HCT116 (cell line): ENCODE data around the gene FAM20B. TPM values are rescaled to one million over a fixed set of nuclear protein-coding genes. Genes with fewer than 3 reads are reported as not detected.

Experiments used
- ATAC-seq: fragments of 200-7000 bp; cut with Tn5 transposase; 2 replicates; pipeline ENCODE4 v1.9.1; 2020; ENCODE audit warnings: mild to moderate bottlenecking, moderate library complexity
- BruUV-seq: library from RNA; stranded (reverse); fragments of 400-500 nt; replicated peaks from 2 replicates; lab custom pipeline; 2021; lab: Mats Ljungman, UMichigan
- CTCF ChIA-PET: fragments of 300-600 bp; sonication (Branson Sonifier 250); formaldehyde crosslinking; loops from one replicate; lab custom pipeline; 2021; ENCODE audit warnings: antibody characterized with exemption; lab: Charles Lee
- POLR2A ChIA-PET: fragments of 300-600, 350-600 bp; sonication (Branson Sonifier 250); formaldehyde crosslinking; loops from one replicate; lab custom pipeline; 2021; ENCODE audit warnings: antibody characterized with exemption; lab: Charles Lee
- RAD21 ChIA-PET, 2 experiments: fragments of 300-600 bp; sonication (Branson Sonifier 250); formaldehyde crosslinking; loops; one replicate each; lab custom pipeline; 2023; ENCODE audit warnings: low total read pairs in 2 of 2; ENCODE audit not compliant: uncharacterized antibody in 2 of 2, unreplicated experiment in 2 of 2, low non-redundant PET in 1 of 2; lab: Charles Lee
- DNase-seq: peaks from one replicate; pipeline ENCODE4 v3.0.0-alpha.2; 2010; ENCODE audit warnings: low read depth, low spot score
- H2AFZ ChIP-seq: fragments of 200-600 bp; shearing (Covaris generic), sonication (generic); 2 replicates; pipeline ENCODE4 v1.6.1; 2017; ENCODE audit warnings: low read depth, mixed run types, mixed read lengths, antibody characterized with exemption, low read length; ENCODE audit not compliant: poor library complexity, severe bottlenecking
- H3K27ac ChIP-seq: 2 replicates; pipeline ENCODE4 v1.5.1; 2012; ENCODE audit warnings: low read depth, low read length
- H3K27me3 ChIP-seq: fragments of 200-600 bp; sonication (generic); 2 replicates; pipeline ENCODE4 v1.6.1; 2016; ENCODE audit warnings: mixed run types, low read length, mixed read lengths; ENCODE audit not compliant: insufficient read depth
- H3K36me3 ChIP-seq, 2 experiments: fragments of 200-500 bp in 1 of 2; fragments of 200-600 bp in 1 of 2; sonication (Bioruptor generic) in 1 of 2; sonication (generic) in 1 of 2; 2 replicates each; pipeline versions ENCODE4 v1.5.1 to v1.6.1; 2014 to 2016; ENCODE audit warnings: low read length in 2 of 2, inconsistent platforms in 1 of 2, mixed read lengths in 1 of 2, mixed run types in 1 of 2; ENCODE audit not compliant: insufficient read depth in 2 of 2, control insufficient read depth in 1 of 2
- H3K4me1 ChIP-seq, 2 experiments: fragments of 200-600 bp in 1 of 2; sonication (generic) in 1 of 2; 2 replicates each; pipeline versions ENCODE4 v1.5.1 to v1.6.1; 2012 to 2017; ENCODE audit warnings: low read length in 2 of 2, inconsistent platforms in 1 of 2, mild to moderate bottlenecking in 1 of 2, mixed read lengths in 1 of 2, mixed run types in 1 of 2, moderate library complexity in 1 of 2; ENCODE audit not compliant: insufficient read depth in 2 of 2, control insufficient read depth in 1 of 2
- H3K4me2 ChIP-seq: fragments of 200-600 bp; sonication (generic); 2 replicates; pipeline ENCODE4 v1.6.1; 2017; ENCODE audit warnings: mixed run types, low read length, mixed read lengths
- H3K4me3 ChIP-seq, 2 experiments: fragments of 200-600 bp in 1 of 2; sonication (generic) in 1 of 2; replicated peaks in 1 of 2; 2 replicates each; pipeline ENCODE4 v1.5.1; 2011 to 2016; ENCODE audit warnings: low read length in 2 of 2, control low read depth in 1 of 2, low read depth in 1 of 2, mild to moderate bottlenecking in 1 of 2, mixed read lengths in 1 of 2, mixed run types in 1 of 2
- H3K79me2 ChIP-seq: fragments of 200-600 bp; sonication (generic); 2 replicates; pipeline ENCODE4 v1.6.1; 2017; ENCODE audit warnings: mild to moderate bottlenecking, mixed run types, low read length, moderate library complexity, mixed read lengths; ENCODE audit not compliant: insufficient read depth
- H3K9ac ChIP-seq: fragments of 200-600 bp; sonication (generic); 2 replicates; pipeline ENCODE4 v1.6.1; 2016; ENCODE audit warnings: low read length, mixed read lengths
- H3K9me2 ChIP-seq: fragments of 200-600 bp; sonication (generic), shearing (Covaris generic); 2 replicates; pipeline ENCODE4 v1.6.1; 2017; ENCODE audit warnings: mixed run types, mild to moderate bottlenecking, moderate library complexity; ENCODE audit not compliant: insufficient read depth
- H3K9me3 ChIP-seq, 2 experiments: fragments of 200-500 bp in 1 of 2; fragments of 200-600 bp in 1 of 2; sonication (Bioruptor generic) in 1 of 2; sonication (generic) in 1 of 2; 2 replicates each; pipeline ENCODE4 v1.6.1; 2014 to 2017; ENCODE audit warnings: low read length in 2 of 2, mixed read lengths in 2 of 2, inconsistent platforms in 1 of 2, low read depth in 1 of 2, mild to moderate bottlenecking in 1 of 2, mixed run types in 1 of 2, moderate library complexity in 1 of 2; ENCODE audit not compliant: control insufficient read depth in 1 of 2, insufficient read depth in 1 of 2
- H4K20me1 ChIP-seq: fragments of 200-600 bp; sonication (generic), shearing (Covaris generic); 2 replicates; pipeline ENCODE4 v1.6.1; 2017; ENCODE audit warnings: mixed run types, mild to moderate bottlenecking, moderate library complexity; ENCODE audit not compliant: insufficient read depth
- ATF3 ChIP-seq: IDR thresholded peaks from 2 replicates; pipeline ENCODE4 v1.6.1; 2012
- CBX3 ChIP-seq: IDR thresholded peaks from 2 replicates; pipeline ENCODE4 v1.6.1; 2012; ENCODE audit warnings: low read depth
- CEBPB ChIP-seq: IDR thresholded peaks from 2 replicates; pipeline ENCODE4 v1.6.1; 2012; ENCODE audit warnings: low read depth
- EGR1 ChIP-seq: IDR thresholded peaks from 2 replicates; pipeline ENCODE4 v1.6.1; 2012; ENCODE audit warnings: low read depth
- EZH2 ChIP-seq: fragments of 200-600 bp; sonication (generic); IDR thresholded peaks from 2 replicates; pipeline ENCODE4 v1.6.1; 2017; ENCODE audit warnings: antibody characterized with exemption, mixed run types
- EZH2phosphoT487 ChIP-seq: fragments of 200-600 bp; IDR thresholded peaks from 2 replicates; pipeline ENCODE4 v1.6.1; 2018; ENCODE audit warnings: antibody characterized with exemption, borderline replicate concordance
- FOSL1 ChIP-seq: IDR thresholded peaks from 2 replicates; pipeline ENCODE4 v1.6.1; 2012; ENCODE audit warnings: low read depth
- JUND ChIP-seq: IDR thresholded peaks from 2 replicates; pipeline ENCODE4 v1.6.1; 2012
- POLR2A ChIP-seq: IDR thresholded peaks from 2 replicates; pipeline ENCODE4 v1.7.0; 2011; ENCODE audit warnings: borderline replicate concordance; ENCODE audit not compliant: insufficient read depth, insufficient read length; ENCODE audit errors: extremely low read depth
- RAD21 ChIP-seq: IDR thresholded peaks from 2 replicates; pipeline ENCODE4 v1.6.1; 2012; ENCODE audit warnings: low read depth, mild to moderate bottlenecking
- SIN3A ChIP-seq: IDR thresholded peaks from 2 replicates; pipeline ENCODE4 v1.6.1; 2012; ENCODE audit warnings: low read depth
- SP1 ChIP-seq: IDR thresholded peaks from 2 replicates; pipeline ENCODE4 v1.6.1; 2012; ENCODE audit warnings: low read depth
- ZFX ChIP-seq: fragments of 450-650 bp; IDR thresholded peaks from 2 replicates; pipeline ENCODE4 v1.6.1; 2017
- ZNF274 ChIP-seq: fragments of 200-500 bp; sonication (Bioruptor generic); IDR thresholded peaks from 2 replicates; pipeline ENCODE4 v1.6.1; 2014; ENCODE audit warnings: mild to moderate bottlenecking, low read depth, low read length, inconsistent platforms
- intact Hi-C: fragments of 100-400 bp; cut with micrococcal nuclease; formaldehyde crosslinking; loops from 2 replicates; pipeline ENCODE4 v1.10.0; 2022
- total RNA-seq: library from RNA; stranded (reverse); gene quantifications from one replicate; pipeline ENCODE4 v1.2.1, GENCODE V29; 2021; ENCODE audit not compliant: unreplicated experiment
- TF ChIP-seq, protein P1 (sequence below), 3 experiments: fragments of 200-600 bp in 1 of 3; sonication (generic) in 1 of 3; IDR thresholded peaks in 2 of 3; conservative IDR thresholded peaks in 1 of 3; 2 replicates each; pipeline ENCODE4 v1.5.1; 2012 to 2017; ENCODE audit warnings: low read depth in 2 of 3, low read length in 2 of 3, antibody characterized with exemption in 1 of 3, borderline replicate concordance in 1 of 3, control low read depth in 1 of 3, mild to moderate bottlenecking in 1 of 3, mixed read lengths in 1 of 3, mixed run types in 1 of 3, moderate library complexity in 1 of 3; ENCODE audit not compliant: insufficient read depth in 1 of 3

The FAM20B gene
- total RNA-seq, 1 experiment from 2014 or later, result 36.7 TPM

DNA sequence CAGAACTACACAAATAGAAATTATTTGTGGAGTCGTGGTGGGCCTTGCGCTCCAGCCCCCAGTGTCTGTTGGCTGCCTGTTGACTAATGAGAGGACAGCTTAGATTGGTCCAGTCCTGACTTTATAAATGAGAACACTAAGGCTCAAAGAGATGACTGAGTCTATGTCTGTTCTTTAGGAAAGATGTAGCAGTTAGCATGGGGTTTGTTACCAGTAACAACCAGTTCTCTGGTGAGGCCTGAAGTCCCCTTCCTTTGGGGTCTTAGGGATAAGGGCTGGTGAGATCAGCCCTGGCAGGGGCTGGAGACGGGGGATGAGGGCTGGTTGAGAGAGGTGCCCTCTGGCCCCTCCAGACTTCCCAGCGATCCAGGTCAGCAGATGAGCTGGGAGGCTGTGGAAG lies 65.2 kb downstream of the FAM20B start:
- Histone ChIP-seq H3K27ac (no peak overlapping the region), H3K79me2 (no peaks in the 10 kb centered on the region), H4K20me1 (no peaks in the 10 kb centered on the region), H3K9me2 (no peaks in the 10 kb centered on the region), H3K36me3 (peaks cover 4 to 30% of the 10 kb centered on the region in 2 experiments; a peak in 2 of 4 replicates), H3K27me3 (no peaks in the 10 kb centered on the region), H3K4me2 (no peak overlapping the region), H3K9ac (no peak overlapping the region), H3K4me1 (no peaks in the 10 kb centered on the region), H3K4me3 (no peak overlapping the region), H2AFZ (no peak overlapping the region), H3K9me3 (no peaks in the 10 kb centered on the region)
- ChIA-PET RAD21 (no interaction called here), POLR2A (no interaction called here), CTCF (interaction anchor here (0.7 kb wide), 1 partner anchor 15 kb away, joined by 3 read pairs; no protein-coding TSS in a partner anchor)
- BruUV-seq, result no TSS peak
- no peak for TF ChIP-seq POLR2A
- no peak for TF ChIP-seq EZH2phosphoT487
- TF ChIP-seq EZH2, result no peak
- TF ChIP-seq JUND, result no peak
- no peak for TF ChIP-seq ATF3
- TF ChIP-seq SP1, result no peak
- TF ChIP-seq, protein P1, sequence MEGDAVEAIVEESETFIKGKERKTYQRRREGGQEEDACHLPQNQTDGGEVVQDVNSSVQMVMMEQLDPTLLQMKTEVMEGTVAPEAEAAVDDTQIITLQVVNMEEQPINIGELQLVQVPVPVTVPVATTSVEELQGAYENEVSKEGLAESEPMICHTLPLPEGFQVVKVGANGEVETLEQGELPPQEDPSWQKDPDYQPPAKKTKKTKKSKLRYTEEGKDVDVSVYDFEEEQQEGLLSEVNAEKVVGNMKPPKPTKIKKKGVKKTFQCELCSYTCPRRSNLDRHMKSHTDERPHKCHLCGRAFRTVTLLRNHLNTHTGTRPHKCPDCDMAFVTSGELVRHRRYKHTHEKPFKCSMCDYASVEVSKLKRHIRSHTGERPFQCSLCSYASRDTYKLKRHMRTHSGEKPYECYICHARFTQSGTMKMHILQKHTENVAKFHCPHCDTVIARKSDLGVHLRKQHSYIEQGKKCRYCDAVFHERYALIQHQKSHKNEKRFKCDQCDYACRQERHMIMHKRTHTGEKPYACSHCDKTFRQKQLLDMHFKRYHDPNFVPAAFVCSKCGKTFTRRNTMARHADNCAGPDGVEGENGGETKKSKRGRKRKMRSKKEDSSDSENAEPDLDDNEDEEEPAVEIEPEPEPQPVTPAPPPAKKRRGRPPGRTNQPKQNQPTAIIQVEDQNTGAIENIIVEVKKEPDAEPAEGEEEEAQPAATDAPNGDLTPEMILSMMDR (IDR thresholded peaks at IDR 0.05 in 2 of 3, conservative IDR thresholded peaks at IDR 0.05 in 1 of 3; ENCODE audit: borderline replicate concordance in 1 of 3, insufficient read depth in 1 of 3, low read depth in 2 of 3, low read length in 2 of 3), result no peak
- no peak for TF ChIP-seq CEBPB
- TF ChIP-seq ZFX, result no peak
- TF ChIP-seq CBX3, result no peak
- no peak for TF ChIP-seq ZNF274
- no peak for TF ChIP-seq EGR1
- TF ChIP-seq SIN3A, result no peak
- TF ChIP-seq RAD21, result no peak
- TF ChIP-seq FOSL1, result no peak
- intact Hi-C loops, result no loop called here
- ATAC-seq (no peak), DNase-seq (no peak)
